GM19463 (cell line): ENCODE measurements around the gene ABCA5.
"Not testable (repeated sequence)": the region's sequence is repeated elsewhere in the genome, so short reads cannot be mapped to it uniquely, and the experiment has no call there.

Experiments used
- ATAC-seq: cut with Tn5 transposase; IDR thresholded peaks from one replicate; pipeline ENCODE4 v1.9.1; 2021; ENCODE audit warnings: mild to moderate bottlenecking, moderate library complexity; ENCODE audit not compliant: unreplicated experiment

Gene ABCA5

DNA sequence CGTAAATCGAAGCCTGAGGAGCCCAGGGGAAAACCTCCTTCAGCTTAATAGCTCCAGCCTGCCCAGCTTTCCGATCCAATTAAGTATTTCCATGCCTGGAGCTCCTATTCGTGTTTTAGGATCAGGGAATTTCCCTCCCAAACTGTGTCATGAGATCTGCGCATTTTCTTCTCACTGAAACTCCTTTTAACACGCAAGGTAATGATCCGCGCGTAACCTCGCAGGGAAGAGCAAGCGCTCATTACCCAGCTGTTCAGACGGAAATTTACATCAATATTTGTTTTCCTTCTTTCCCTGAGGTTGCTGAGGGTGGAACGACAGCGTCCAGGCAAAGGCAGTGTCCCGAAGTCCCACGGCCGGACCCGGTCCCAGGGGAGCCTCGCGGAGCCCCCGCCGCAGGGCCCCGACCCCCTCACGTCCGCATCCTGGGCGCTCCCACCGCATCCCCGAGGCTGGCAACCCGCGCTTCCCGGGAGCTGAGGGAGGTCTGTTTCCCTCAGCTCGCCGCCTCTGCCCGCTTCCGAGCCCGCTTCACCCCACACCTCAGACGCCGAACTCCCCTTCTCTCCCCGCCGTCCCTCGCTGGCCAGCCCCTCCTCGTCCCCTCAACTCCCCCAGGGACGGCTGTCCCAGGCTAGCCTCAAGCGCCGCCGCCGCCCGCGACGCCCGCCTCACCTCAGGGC is 415 bp downstream of the ABCA5 start:
- peak; percentile 0 for ATAC-seq

DNA sequence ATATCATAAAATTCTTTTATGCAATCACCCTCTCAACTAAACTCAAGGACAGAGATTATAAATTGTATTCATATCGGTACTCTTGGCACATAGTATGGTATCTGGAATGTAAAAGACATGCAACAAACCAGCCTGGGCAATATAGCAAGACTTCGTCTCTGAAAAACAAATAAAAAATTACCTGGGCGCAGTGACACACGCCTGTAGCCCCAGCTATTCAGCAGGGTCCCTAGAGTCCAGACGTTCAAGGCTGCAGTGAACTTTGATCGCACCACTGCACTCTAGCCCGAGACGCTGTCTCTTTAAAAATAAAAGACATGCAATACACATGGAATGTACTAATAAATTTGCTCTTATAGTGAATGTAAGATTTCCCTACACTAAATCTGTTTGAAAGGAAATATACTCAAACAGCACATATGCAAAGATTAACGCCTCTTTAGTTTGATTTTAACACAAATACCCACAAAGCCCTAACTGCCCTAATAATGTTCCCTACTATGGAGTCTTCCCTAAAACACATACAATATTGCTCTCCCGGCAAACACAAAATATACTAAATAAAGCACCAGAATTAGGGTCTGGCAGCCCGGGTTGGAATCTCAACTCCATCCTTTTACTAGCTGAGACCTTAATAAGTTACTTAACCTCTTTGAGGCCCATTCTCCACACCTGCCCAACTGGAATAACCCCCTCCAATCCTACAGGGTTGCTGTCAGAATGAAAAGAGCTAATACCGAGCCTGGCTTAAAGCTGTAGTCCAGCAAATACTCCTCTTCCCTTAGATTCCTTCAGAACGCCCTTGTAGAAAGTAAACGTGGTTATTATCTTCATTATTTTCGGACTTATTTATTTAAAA is 1.2 kb downstream of the ABCA5 start:
- ATAC-seq = no peak

DNA sequence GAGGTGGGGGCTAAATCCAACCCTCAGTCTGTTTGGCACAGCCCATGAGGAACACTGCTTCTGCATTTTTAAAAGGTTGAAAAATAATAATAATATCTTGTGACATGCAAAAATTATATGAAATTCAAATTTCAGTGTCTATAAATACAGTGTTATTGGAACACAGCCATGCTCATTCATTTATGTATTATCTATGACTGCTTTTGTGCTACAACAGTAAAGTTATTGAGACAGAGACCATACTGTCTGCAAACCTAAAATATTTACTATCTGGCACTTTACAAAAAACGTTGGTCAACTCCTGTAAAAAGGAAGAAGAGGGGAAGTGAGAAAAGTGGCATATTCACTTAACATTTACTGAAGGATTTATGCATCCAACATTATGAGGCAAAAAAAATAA is 3.1 kb downstream of the ABCA5 start:
- ATAC-seq = no peak

DNA sequence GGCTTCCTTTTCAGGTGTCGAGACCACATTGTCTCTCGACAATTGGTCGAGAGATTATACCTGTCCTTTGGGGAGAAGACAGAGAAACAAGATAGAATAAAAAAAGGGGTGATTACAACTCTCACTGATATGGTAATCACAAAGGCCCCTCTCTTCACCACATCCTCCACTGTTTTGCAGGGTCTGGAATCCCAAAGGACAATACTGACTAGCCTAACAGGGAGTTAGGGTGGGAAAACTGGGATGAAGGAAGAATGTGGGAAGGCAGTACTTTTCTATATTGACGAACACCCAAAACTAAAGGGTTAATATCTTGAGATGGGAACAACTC is 6.1 kb downstream of the ABCA5 start:
- no peak for ATAC-seq

DNA sequence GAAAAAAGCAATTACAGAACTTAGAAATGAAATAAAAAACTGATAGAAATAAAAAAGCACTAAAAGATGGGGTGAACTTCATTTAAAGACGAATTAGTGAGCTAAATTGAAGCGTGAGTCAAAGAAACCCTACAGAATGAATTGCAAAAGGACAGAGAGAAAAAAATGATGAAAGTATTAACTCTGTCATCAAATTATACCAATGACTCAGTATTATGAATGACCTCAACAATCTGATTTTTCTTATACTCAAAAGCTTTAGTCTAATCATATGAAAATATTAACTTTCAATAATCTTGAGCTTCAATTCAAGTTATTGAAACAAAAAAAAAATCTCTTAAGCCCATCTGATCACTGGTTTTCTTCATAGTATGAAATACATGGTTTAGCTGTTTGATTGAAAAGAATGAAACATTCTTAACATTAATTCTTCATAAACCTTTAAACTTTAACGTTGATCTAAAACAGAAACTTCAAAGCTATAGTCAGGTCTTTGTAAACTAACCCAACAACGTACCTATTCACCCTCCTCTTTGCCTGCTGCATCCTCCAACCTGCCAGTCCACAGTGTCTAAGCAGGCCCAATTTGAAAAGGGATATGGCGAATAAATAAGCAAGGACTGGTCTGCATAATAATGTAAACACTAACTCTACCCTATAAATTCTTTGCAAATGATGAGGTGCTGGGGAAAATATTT is 6.6 kb downstream of the ABCA5 start:
- no peak for ATAC-seq

DNA sequence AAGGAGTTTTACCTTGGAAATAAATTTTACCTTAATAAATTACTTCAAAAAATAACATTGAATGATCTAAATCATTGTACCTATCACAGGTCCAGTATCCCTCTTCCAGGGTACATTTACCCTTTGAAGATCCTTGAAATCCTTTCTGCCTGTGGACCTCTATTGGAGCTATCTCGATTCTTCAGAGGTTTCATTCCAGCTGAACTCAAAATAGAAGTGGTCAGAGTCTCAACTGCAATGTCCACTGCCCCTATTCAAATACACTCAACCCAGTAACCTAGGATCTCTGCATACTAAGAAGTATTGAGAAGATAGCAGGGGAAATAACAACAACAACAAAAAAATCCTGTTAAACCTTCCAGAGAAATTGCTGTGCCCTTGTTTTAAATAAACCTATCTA is 9.3 kb downstream of the ABCA5 start:
- no peak for ATAC-seq

DNA sequence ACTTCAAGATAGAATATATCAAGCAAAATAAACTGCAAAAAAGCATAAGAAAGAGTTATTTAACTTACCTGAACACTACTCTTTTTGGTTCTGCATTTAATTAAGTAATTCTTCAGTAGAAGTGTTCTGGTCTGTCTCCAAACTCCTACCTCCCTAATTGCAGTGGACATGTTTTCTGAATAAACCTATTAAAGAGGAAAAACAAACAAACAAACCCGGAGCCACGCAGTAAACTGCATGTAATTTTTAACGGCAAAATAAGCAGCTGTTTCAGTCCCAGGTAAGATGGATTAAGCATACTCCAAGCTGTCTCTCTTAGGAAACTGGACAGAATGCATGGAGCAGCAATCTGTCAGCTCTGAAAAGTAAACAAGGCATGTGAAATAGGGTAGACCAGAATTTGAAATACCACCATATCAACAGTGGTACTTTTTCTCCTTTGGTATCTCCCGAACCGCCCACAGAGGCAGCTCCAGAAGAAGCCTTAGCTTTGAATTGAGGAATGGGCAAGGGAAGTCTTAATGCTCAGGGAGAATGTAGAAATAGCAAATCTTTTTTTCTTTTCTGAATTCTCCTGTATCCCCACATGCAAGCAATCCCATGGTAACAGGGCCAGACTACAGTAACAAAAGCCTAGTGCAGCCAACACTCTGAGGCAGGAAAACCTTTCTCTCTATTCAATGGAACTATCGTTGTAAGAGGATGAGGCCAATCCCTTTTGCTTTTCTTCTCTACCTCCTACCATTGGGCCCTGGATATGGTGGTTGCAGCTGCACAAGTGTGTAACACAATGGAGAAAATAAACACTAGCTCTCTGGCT is 12.5 kb downstream of the ABCA5 start:
- no peak for ATAC-seq

DNA sequence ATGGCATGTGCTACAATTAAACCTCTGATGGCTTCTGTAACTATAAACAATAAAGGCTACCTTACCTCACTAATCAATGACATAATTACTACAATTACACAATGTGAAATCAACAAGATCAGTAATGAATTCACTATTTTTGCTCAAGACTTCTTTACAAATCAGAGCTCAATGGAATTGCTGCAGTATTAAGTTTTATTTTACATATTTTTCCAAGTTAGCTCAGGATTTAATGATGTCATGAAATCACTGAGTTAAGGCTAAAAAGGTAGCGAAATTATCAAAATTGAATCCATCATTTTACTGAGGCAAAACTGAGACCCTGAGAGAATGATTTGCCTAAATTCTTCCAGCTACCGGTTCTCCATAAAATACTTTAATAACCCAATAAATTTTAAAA is 21.8 kb downstream of the ABCA5 start:
- ATAC-seq = no peak

DNA sequence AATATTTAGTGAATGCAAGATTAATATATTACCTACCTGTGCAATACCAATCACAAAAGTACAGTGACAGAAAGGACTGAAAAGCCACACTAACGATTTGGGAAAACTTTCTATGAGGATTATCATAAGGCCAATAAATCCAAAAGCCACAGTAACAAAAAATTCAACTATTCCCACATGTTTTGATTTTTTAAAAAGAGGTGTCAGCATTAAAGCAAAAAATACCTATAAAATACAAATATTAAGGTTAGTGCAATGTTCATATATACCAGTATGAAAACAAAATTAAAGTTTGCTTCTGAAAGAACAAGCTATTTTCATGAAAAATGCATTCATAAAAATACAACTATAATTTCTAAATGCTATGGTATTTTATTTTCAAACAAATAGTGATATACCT is 24.3 kb downstream of the ABCA5 start:
- ATAC-seq = no peak

DNA sequence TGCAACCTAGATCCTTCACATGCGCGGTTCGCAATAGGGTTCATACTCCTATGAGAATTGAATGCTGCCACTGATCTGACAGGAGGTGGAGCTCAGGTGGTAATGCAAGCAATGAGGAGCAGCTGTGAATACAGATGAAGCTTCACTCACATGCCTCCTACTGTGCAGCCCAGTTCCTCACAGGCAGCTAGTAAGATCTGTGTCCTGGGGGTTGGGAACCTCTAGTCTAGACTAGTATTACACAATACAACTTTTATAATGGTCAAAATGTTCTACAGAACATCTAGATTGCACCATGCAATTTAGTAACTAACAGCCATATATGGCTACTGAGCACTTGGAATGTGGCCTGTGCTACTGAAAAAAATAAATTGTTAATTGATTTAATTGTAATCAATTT is 26.7 kb downstream of the ABCA5 start:
- ATAC-seq = no peak

DNA sequence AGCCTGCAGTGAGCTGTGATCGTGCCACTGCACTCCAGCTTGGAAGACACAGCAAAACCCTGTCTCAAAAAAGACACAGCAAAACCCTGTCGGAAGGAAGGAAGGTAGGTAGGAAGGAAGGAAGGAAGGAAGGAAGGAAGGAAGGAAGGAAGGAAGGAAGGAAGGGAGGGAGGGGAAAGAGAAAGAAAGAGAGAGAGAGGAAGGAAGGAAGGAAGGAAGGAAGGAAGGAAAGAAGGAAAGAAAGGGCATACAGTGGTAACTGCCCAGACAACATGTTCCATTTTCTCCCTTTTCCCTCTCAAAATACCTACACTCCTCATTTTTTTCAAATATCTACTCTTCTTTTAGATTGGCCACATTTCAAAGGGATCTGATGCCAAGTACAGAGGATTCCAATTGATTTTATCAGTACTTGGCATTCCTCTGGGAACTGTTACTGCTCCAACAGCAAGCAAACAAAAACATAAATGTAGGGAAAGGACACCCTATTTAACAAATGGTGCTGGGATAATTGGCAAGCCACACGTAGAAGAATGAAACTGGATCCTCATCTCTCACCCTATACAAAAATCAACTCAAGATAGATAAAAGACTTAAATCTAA is 28.7 kb downstream of the ABCA5 start:
- ATAC-seq = not testable (repeated sequence)

DNA sequence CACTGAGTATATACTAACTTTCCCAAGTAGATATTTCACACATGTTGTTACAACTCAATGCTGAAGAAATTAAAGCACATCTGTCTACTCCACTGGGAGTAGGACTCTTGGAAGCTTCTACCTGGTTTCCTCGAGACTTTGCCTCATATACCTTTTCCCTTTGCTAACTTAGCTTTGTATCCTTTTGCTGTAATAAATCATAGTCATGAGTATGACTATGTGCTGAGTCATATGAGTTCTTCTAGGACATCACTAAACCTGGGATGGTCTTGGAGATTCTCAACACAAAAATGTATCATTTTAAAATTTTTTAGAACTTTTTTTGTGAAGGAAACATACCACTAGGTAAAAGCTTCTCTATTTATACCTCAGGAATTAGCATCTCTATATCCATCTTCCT is 39.8 kb downstream of the ABCA5 start:
- ATAC-seq = no peak

DNA sequence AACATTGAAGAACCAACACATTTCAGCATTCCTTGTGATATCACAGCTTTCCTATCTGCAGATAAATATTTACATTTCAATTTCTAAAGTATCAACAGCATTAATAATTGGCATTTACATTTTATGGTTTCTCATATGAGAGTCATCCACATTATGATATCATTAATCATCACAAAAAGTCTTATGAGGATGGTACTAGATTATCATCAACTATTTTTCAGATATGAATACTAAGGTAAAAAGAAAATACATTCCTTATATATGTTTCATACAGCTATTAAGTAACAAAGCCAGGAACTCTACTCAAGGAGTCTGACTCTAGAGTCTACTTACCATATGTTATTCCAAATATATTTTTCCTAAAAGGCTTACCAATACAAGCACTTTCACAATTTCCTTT is 40.7 kb downstream of the ABCA5 start:
- no peak for ATAC-seq

DNA sequence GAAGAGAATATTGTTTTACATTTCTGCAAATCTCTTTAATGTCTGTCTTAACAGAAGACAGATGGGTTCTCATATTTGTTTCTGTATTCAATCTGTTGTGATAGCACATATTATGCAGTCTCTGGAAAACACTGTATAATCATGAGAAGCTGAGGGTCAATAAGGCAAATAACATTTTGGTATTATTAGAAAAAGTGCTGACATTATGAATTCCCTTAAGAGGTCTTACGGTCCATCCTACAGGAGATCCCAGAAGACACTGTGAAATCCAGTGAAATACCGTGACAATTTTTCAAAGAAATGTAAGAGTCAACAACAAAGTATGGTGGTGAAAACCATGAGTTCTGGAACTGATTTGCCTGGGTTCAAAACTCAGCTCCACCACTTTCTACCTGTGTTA is 42.3 kb downstream of the ABCA5 start:
- no peak for ATAC-seq

DNA sequence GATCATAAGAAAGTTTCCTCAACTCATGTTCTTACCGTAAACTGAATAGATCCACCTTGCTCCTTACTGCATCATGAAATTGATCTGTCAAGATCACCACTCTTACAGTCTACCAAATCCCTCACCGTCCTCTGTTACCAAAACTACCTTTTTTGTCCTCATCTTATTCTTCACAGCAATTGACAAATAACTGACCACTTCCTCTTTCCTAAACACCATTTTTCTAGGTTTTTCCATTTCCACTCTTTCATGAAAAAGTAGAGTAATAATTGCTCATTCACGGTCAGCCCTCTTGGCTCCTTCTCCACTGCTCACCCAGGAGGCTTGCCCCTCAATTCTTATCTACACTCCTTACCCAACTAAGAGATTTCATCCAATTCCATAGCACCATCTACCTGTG is 44.9 kb downstream of the ABCA5 start:
- no peak for ATAC-seq

DNA sequence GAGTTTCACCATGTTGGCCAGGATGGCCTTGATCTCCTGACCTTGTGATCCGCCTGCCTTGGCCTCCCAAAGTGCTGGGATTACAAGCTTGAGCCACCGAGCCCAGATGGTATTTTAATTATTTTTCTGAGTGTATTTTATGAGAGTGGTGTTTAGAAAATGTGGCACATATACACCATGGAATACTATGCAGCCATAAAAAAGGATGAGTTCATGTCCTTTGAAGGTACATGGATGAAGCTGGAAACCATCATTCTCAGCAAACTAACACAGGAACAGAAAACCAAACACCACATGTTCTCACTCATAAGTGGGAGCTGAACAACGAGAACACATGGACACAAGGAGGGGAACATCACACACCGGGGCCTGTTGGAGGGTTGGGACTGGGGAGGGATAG is 50.7 kb downstream of the ABCA5 start:
- not testable (repeated sequence) for ATAC-seq

DNA sequence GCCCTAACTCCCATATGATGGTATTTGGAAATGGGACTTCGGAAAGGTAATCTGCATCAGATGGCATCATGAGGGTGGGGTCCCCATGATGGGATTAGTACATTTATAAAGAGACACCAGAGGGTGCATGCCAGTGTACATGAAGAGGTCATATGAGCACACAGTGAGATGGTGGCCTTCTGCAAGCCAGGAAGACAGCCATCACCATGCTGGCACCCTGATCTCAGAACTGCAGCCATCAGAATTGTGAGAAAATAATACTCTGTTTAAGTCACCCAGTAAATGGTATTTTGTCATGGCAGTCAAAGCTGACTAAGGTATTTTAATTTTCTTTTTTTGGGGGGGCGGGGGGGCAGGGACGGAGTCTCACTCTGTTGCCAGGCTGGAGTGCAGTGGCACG is 51.2 kb downstream of the ABCA5 start:
- ATAC-seq = no peak

DNA sequence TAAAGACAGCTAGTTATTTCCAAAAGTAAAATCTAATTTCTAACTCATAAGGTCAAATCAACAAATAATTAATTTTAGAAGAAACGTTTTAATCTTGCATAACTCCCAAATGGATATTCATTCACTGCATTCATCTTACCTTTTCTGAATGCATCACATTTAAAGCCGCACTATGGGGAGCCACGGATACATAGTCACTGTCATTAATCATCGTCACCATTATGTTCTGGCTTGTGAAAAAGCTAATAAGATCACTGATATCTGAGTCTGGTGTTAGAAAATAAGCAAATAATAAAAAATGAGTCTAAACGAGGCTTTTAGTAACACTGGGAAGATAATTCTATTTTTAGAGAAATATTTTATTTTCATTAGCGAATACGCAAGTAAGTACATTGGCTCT is 55.9 kb downstream of the ABCA5 start:
- ATAC-seq = no peak

DNA sequence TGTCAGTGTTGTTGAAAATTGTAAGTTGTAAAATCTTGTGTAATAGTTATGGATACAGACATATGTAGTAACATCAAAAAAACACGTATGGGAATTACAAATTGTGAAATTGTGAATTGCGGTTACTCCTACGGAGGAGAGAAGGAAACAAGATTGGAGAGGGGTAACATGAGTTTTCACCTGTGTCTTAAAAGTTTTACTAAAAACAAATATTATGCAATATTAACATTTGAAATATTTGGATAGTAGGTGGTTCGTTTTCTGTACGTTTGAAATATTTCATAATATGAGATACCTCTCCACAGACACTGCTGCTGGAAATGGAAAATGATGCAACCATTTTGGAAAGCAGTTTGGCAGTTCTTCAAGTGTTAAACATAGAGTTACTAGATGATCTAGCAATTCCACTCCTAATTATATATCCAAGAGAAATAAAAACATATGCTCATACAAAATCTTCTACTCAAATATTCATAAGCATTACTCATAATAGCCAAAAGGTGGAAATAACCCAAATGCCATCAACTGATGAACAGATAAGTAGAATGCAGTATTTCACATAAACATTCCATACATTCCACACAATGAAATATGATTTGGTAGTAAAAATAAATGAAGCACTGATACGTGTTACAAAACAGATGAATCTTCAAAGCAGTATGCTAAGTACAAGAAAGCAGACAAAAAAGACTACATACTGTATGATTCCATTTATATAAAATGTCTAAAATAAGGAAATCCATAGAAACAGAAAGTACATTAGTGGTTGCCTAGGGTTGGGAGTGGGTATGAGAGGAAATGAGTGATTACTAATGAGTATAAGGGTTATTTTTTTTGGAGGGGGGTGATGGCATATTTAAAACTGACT is 57.6 kb downstream of the ABCA5 start:
- ATAC-seq = no peak

DNA sequence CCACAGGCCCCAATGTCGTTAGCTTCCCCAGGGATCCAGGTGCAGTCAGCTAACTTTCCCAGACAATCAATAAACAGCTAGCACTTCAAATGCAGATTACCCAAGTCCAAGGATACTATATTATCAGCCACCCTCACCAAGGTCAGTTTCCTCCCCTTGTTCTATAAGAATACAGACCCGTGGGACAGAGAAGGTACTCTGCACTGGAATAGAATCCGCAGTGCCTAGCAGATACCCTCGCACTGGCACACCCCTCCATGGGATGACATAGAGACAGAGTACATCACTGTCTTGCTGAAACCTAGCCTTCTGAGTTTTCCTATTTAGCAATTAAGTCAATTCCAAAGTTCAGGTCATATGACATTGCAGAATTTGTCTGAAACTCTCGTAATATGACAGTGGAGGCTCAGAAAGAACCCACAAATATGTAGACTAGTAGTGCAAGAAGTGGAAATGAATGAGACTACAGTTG is 58.4 kb downstream of the ABCA5 start:
- ATAC-seq = no peak
